Left lobe of liver (tissue), 2 donors: ENCODE measurements around the gene RBKS. TPM values are rescaled to one million over a fixed set of nuclear protein-coding genes. Genes with fewer than 3 reads are reported as not detected.

Source experiments
- ATAC-seq: fragments of 200-7000 bp; cut with Tn5 transposase; one replicate; pipeline ENCODE4 v1.9.1; 2020; ENCODE audit warnings: mild to moderate bottlenecking, moderate library complexity
- DNase-seq: peaks from one replicate; pipeline ENCODE4 v3.0.0-alpha.2; 2020; ENCODE audit warnings: low spot score
- total RNA-seq: library from RNA; stranded (reverse); gene quantifications from one replicate; pipeline ENCODE4 v1.2.1, GENCODE V29; 2021
- donor health status: DM: no; HTN: no; CAD: no; lungs with moderate emphysema.
- donor health status: DM: no; HTN: yes; CAD: no.

Gene RBKS
- total RNA-seq, 1 donor from 2014 or later, result 13.3 TPM

DNA sequence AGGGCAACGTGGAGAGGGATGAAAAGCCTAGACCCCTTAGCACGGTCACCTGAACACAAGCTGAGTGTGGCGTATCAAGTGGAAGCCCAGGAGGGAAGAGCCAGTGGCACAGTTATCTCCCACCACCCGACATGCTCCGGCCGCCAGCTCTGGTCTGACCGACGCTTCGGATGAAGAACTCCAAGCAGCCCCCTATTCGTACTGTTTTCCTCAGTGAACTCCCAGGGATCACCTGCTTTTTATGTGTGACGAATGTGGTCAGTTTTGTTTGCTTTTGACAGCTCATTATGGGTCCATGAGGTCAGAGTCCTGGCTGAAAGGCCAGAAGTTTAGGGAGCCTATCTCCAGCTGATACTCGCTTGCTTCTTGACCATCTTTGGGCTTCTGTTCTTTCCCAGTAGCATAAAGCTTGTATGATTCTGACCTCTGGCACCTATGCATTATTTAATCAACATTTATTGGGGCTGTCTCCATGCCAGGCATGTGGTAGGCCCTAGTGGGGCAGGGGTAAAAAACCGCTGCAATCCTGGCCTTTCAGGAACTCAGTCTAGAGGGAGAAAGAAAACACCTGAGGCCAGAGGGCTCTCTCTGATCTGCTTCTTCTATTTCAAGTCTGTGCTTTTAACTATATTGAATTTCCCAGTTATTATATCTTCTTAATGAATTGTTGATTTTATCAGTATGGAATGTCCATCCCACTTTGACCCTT lies 151.7 kb downstream of the RBKS start:
- DNase-seq (peak; percentile 72), ATAC-seq (peak; percentile 67)

DNA sequence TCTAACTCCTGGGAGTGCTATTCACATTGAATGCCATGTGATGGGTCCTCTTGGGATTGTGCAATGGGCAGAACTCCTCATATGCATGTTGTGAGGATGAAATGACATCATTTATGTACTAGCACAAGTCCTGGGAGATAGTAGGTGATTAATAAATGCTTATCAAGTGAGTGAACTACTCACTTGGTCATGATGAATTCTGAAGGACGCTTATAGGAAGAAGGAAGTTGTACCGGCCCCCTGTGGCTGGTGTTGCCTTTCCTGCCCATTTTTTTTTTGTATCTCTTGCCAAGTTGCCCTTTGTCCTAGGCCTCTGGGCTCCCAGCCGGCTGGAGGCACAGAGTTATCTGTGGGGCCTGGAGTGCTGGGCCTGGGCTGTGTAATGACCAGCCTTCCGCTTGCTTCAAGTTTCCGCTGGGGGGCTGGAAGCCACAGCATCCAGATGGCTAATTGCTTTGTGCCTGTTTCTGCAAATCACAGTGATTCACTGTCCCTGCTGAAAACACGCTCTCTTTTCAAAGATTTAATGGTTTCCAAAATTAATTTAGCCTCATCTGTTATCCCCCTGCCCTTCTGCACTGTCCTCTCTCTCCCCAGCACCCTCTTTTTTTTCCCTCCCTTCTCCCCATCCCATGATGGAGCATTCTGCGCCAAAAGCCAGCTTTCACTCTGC lies 152.4 kb downstream of the RBKS start:
- ATAC-seq (peak; percentile 80), DNase-seq (peak; percentile 83)

DNA sequence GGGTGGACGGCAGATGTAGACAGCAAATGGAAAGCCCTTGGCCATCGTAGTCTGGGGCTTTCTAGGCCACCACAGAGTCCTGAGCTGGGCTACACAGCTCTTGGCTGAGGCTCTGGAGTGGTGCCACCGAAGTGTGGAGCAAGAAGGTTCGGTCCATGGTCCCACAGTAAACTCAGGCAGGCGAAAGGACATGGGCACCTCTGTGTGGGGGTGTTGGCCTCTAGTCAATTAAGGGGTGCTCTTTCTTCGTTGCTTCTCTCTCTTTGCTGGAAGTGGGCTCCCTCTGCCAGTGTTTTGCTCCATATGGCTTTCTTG lies 153.3 kb downstream of the RBKS start:
- DNase-seq (peak; percentile 70), ATAC-seq (peak; percentile 25)

DNA sequence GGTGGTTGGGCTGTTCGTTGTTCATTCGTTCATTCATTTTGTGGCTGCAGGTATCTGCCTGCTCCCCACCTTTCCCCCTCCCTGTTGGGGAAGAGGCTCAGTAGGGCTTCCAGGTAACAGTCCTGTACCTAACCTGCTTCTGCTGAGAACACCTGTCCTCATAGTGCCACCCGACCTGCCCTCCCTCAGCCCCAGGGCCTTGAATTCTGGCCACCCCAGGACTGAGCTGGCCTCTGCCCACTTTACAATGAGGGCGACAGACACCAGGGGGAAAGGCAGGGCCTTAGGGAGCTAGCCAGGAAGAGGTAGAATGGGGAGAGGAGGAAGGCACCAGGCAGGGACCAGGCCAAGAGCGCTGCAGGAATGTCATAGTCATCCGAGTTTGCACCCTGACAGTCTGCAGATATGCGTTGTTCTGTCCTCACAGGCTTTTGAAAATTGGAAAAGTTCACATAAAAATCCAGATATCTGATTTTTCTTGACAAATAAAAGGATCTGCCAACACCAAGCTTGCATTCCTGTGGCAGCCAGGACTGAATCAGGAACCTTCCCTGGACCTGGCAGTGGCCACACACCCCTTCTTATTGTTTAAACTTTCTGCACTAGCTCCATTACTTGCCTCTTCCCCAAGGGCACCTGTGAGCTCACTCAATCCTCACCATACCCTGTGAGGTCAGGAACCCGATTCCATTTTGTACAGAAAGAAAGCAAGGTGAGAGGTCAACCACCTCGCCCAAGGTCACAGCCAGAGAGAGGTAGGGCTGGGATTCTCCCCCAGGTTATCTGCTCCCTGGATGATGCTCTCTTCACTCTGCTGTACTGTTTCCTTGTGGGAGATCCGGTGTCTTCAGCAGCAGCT lies 153.9 kb downstream of the RBKS start:
- ATAC-seq, result peak; percentile 7
- DNase-seq, result no peak

DNA sequence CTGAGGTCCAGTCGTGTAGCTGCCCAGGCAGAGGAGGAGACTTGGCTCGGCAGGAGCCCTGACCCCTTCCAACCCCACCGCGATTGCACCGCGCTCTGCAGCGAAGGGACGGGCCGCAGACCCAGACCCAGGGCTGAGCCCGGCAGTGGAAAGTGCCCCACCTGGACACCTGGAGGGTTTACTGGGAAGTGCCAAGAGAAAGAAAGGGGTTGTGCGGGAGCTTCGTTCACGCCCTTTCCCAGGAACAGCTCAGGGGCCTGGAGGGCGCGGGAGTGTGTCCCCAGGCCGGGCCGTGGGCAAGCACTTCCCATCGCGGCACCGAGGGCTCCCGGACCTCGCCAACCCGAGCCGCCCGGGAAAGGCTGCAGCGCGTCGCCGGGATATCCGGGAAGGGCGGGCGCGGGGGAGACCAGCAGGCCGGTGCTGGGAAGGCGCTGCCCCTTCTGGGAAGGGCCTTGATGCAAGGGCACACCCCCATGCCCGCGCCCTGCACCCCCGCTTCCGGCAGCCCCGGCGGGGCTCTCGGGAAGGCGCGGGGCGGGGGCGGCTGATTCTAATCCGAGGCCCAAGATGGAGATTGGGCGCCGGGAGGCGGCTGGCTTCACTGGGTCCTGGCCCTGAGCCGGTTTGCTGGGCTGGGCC lies 154.8 kb downstream of the RBKS start:
- DNase-seq (peak; percentile 73), ATAC-seq (peak; percentile 64)

DNA sequence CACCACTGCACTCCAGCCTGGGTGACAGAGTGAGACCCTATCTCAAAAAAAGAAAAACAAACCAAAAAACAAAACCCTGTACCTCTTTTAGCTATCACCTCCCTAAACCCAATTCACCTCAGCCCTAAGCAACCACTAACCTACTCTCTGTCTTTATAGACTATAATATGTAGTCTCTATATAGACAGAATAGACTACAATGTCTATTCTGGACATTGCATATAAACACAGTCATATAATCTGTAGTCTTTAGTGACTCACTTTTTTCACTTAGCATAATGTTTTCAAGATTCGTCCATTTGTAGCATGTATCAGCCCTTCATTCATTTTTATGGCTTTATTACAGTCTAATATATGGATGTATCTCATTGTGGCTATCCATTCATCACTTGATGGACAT lies 155.9 kb downstream of the RBKS start:
- no peak for ATAC-seq

More for the DNA sequence above, 155.9 kb downstream of the RBKS start:
- DNase-seq, result no peak

Other genes with a start within 250 kb of the RBKS start
- gene SUPT7L, start 226.8 kb downstream of the RBKS start, total RNA-seq, result 12.2 TPM
- gene SLC4A1AP, start 226.5 kb downstream of the RBKS start, total RNA-seq, result 7.6 TPM
- 21.3 TPM for gene MRPL33, start 118.7 kb downstream of the RBKS start, total RNA-seq
- 16.7 TPM for gene BABAM2, start 342 bp upstream of the RBKS start, total RNA-seq